Breast epithelium (tissue), 3 donors: ENCODE results near the gene PTPN11.

Experiments used
- CTCF ChIP-seq, 3 donors: fragments of 450-650 bp; IDR thresholded peaks; one replicate each; pipeline ENCODE4 v1.5.1; 2016 to 2017; ENCODE audit warnings: antibody characterized with exemption in 3 of 3, mild to moderate bottlenecking in 3 of 3, moderate library complexity in 3 of 3
- POLR2A ChIP-seq: fragments of 450-650 bp; IDR thresholded peaks from one replicate; pipeline ENCODE4 v1.6.1; 2016; ENCODE audit warnings: antibody characterized with exemption, mild to moderate bottlenecking, moderate library complexity
- POLR2AphosphoS5 ChIP-seq, 3 donors: sonication (generic); formaldehyde crosslinking; IDR thresholded peaks; one replicate each; pipeline ENCODE4 v1.6.1; 2017; ENCODE audit warnings: antibody characterized with exemption in 3 of 3

GRCh38 chr12:112506513-112507166 lies 87.9 kb downstream of the PTPN11 start:
- TF ChIP-seq CTCF (IDR thresholded peaks at IDR 0.05) (no peak), POLR2AphosphoS5 (IDR thresholded peaks at IDR 0.05) (no peak), POLR2A (no peak)
